K562 (cell line): ENCODE measurements around the gene POC1B. TPM values are rescaled to one million over a fixed set of nuclear protein-coding genes. Genes with fewer than 3 reads are reported as not detected.

ENCODE experiments used
- BRD9 ChIP-seq: fragments of 450-650 bp; IDR thresholded peaks from 2 replicates; pipeline ENCODE4 v1.6.1; 2018; ENCODE audit warnings: low read depth; ENCODE audit not compliant: partially characterized antibody
- CREB1 ChIP-seq, 2 experiments: sonication (generic) in 1 of 2; formaldehyde crosslinking in 1 of 2; IDR thresholded peaks; 2 replicates each; pipeline versions ENCODE4 v1.6.1 to v1.8.0; 2012 to 2022; ENCODE audit warnings: inconsistent platforms in 1 of 2, mild to moderate bottlenecking in 1 of 2, missing genetic modification reagents in 1 of 2, moderate library complexity in 1 of 2
- CREM ChIP-seq: IDR thresholded peaks from 2 replicates; pipeline ENCODE4 v1.6.1; 2014; ENCODE audit warnings: antibody characterized with exemption, low read depth
- FOS ChIP-seq: IDR thresholded peaks from 3 replicates; pipeline ENCODE4 v1.6.1; 2011; ENCODE audit not compliant: insufficient read length; ENCODE audit errors: extremely low read depth
- GABPB1 ChIP-seq: sonication (generic); formaldehyde crosslinking; IDR thresholded peaks from 2 replicates; pipeline ENCODE4 v1.8.0; 2022; ENCODE audit warnings: mild to moderate bottlenecking, missing genetic modification reagents
- HNRNPK ChIP-seq: fragments of 200-400 bp; formaldehyde crosslinking; IDR thresholded peaks from one replicate; pipeline ENCODE4 v1.6.1; 2018; ENCODE audit warnings: mild to moderate bottlenecking, low read depth, low read length; ENCODE audit not compliant: poor library complexity, severe bottlenecking
- MYBL2 ChIP-seq, 2 experiments: fragments of 450-650 bp in 1 of 2; sonication (generic) in 1 of 2; formaldehyde crosslinking in 1 of 2; IDR thresholded peaks; 2 replicates each; pipeline versions ENCODE4 v1.6.1 to v1.8.1; 2017 to 2022; ENCODE audit warnings: borderline replicate concordance in 1 of 2, inconsistent platforms in 1 of 2, low read depth in 1 of 2, mild to moderate bottlenecking in 1 of 2, missing genetic modification reagents in 1 of 2, moderate library complexity in 1 of 2
- NFE2L1 ChIP-seq: fragments of 450-650 bp; IDR thresholded peaks from 2 replicates; pipeline ENCODE4 v1.6.1; 2016; ENCODE audit warnings: missing genetic modification characterization, low read depth, mild to moderate bottlenecking, missing compliant biosample characterization, moderate library complexity, borderline replicate concordance
- NFIX ChIP-seq: fragments of 250-450 bp; sonication (Bioruptor Pico); IDR thresholded peaks from 2 replicates; pipeline ENCODE4 v1.4.0; 2020; ENCODE audit warnings: low read depth, mild to moderate bottlenecking, moderate library complexity
- RAD21 ChIP-seq, 2 experiments: fragments of 250-450 bp in 1 of 2; fragments of 450-650 bp in 1 of 2; sonication (Bioruptor Pico) in 1 of 2; formaldehyde crosslinking in 1 of 2; IDR thresholded peaks in 1 of 2; conservative IDR thresholded peaks in 1 of 2; 2 replicates each; pipeline versions ENCODE4 v1.4.0 to v1.8.0; 2020 to 2022; ENCODE audit warnings: mild to moderate bottlenecking in 2 of 2, moderate library complexity in 1 of 2
- RFX1 ChIP-seq: fragments of 450-650 bp; IDR thresholded peaks from 2 replicates; pipeline ENCODE4 v1.6.1; 2016; ENCODE audit warnings: mild to moderate bottlenecking, moderate library complexity
- SMARCE1 ChIP-seq: fragments of 450-650 bp; IDR thresholded peaks from 2 replicates; pipeline ENCODE4 v1.7.1; 2016; ENCODE audit warnings: mild to moderate bottlenecking
- SMC3 ChIP-seq: conservative IDR thresholded peaks from 2 replicates; pipeline ENCODE4 v1.6.1; 2011; ENCODE audit warnings: low read depth, low read length, improper control_type of control experiment; ENCODE audit not compliant: insufficient read depth
- STAG1 ChIP-seq: sonication (generic); formaldehyde crosslinking; IDR thresholded peaks from 2 replicates; pipeline ENCODE4 v1.5.0; 2020; ENCODE audit warnings: missing genetic modification reagents, borderline replicate concordance
- TAF7 ChIP-seq: fragments of 450-650 bp; IDR thresholded peaks from 2 replicates; pipeline ENCODE4 v1.6.1; 2016; ENCODE audit warnings: missing genetic modification characterization, missing compliant biosample characterization
- TCF7 ChIP-seq: sonication (generic); IDR thresholded peaks from 2 replicates; pipeline ENCODE4 v1.6.1; 2016; ENCODE audit warnings: antibody characterized with exemption, borderline replicate concordance
- TCFL5 ChIP-seq: fragments of 250-450 bp; sonication (Bioruptor Pico); conservative IDR thresholded peaks from 2 replicates; pipeline ENCODE4 v1.6.1; 2021; ENCODE audit warnings: mild to moderate bottlenecking, moderate library complexity, matching md5 sums
- U2AF1 ChIP-seq: fragments of 200-400 bp; formaldehyde crosslinking; optimal IDR thresholded peaks from 2 replicates; pipeline ENCODE3; 2017; ENCODE audit warnings: mild to moderate bottlenecking, low read depth, low read length, moderate library complexity
- ZEB2 ChIP-seq: fragments of 450-650 bp; IDR thresholded peaks from 2 replicates; pipeline ENCODE4 v1.6.1; 2016
- ZHX1 ChIP-seq: fragments of 150-350 bp; conservative IDR thresholded peaks from 2 replicates; pipeline ENCODE4 v1.6.1; 2014; ENCODE audit warnings: low read length
- ZNF175 ChIP-seq: fragments of 200-800 bp; sonication (Bioruptor generic); IDR thresholded peaks from 2 replicates; pipeline ENCODE4 v1.6.1; 2016; ENCODE audit warnings: low read depth, mild to moderate bottlenecking, missing genetic modification characterization, missing compliant biosample characterization
- ZNF316 ChIP-seq: fragments of 450-650 bp; IDR thresholded peaks from 2 replicates; pipeline ENCODE4 v1.6.1; 2016
- ZNF766 ChIP-seq: fragments of 200-800 bp; sonication (Bioruptor generic); conservative IDR thresholded peaks from 2 replicates; pipeline ENCODE4 v1.6.1; 2016; ENCODE audit warnings: missing genetic modification characterization, missing compliant biosample characterization
- polyA plus RNA-seq, 8 experiments: library from polyadenylated mRNA; depleted of rRNA in 4 of 8; stranded (reverse) in 5 of 8; unstranded in 3 of 8; fragments of >200 nt; fragmentation: Nextera tagmentation in 2 of 8; fragmentation: Illumina TruSeq in 1 of 8; extraction: Ambion mirVana in 2 of 8; extraction: Trizol in 1 of 8; gene quantifications; 2 replicates each; pipeline versions ENCODE4 v1.2.1 to v1.2.3, GENCODE V29; 2011 to 2014; ENCODE audit warnings: inconsistent platforms in 1 of 8, missing spikeins in 1 of 8
- total RNA-seq, 7 experiments: library from RNA; depleted of rRNA in 6 of 7; stranded (reverse); fragments of >200 nt in 6 of 7; fragmentation: Illumina TruSeq in 2 of 7; extraction: Trizol in 2 of 7; gene quantifications; 2 replicates each; pipeline versions ENCODE4 v1.2.1 to v1.2.3, GENCODE V29; 2011 to 2021; ENCODE audit warnings: low replicate concordance in 1 of 7
- TF ChIP-seq, protein P1 (sequence below): fragments of 450-650 bp; IDR thresholded peaks from 2 replicates; pipeline ENCODE4 v1.6.1; 2014; ENCODE audit warnings: low read depth, mild to moderate bottlenecking, moderate library complexity, borderline replicate concordance

Gene POC1B
- total and polyA plus RNA-seq, 9 of the 15 experiments (the other 6 are each of a cell fraction or from before 2014, with no cell fraction given): 4.5 to 16.1 (median 10.4) TPM

- TF ChIP-seq ZHX1 (no peak), TAF7 (tag) (no peak), U2AF1 (no peak), TCF7 (peak; percentile 97), BRD9 (peak; percentile 73), TCFL5 (CRISPR knock-in tag) (no peak), ZNF316 (no peak), SMARCE1 (no peak), RAD21 (CRISPR knock-in tag; conservative IDR thresholded peaks at IDR 0.05 in 1 of 2, IDR thresholded peaks at IDR 0.05 in 1 of 2) (peak; percentile 95), ZEB2 (no peak), ZNF175 (no peak), MYBL2 (IDR thresholded peaks at IDR 0.05; ENCODE audit: low read depth) (no peak), MYBL2 (CRISPR knock-in tag; IDR thresholded peaks at IDR 0.05; ENCODE audit: borderline replicate concordance) (no peak), RFX1 (no peak), NFIX (CRISPR knock-in tag) (no peak), CREM (peak; percentile 63), GABPB1 (CRISPR knock-in tag) (no peak), CREB1 (IDR thresholded peaks at IDR 0.05) (no peak), CREB1 (CRISPR knock-in tag; IDR thresholded peaks at IDR 0.05) (no peak), FOS (no peak), NFE2L1 (tag) (no peak), SMC3 (peak; percentile 84), HNRNPK (no peak), STAG1 (peak; percentile 43; the same call in 1 of the 2 replicates), ZNF766 (0 out of 2 replicates have a peak, but pooled peaks have one; percentile 5)
- TF ChIP-seq, protein P1, sequence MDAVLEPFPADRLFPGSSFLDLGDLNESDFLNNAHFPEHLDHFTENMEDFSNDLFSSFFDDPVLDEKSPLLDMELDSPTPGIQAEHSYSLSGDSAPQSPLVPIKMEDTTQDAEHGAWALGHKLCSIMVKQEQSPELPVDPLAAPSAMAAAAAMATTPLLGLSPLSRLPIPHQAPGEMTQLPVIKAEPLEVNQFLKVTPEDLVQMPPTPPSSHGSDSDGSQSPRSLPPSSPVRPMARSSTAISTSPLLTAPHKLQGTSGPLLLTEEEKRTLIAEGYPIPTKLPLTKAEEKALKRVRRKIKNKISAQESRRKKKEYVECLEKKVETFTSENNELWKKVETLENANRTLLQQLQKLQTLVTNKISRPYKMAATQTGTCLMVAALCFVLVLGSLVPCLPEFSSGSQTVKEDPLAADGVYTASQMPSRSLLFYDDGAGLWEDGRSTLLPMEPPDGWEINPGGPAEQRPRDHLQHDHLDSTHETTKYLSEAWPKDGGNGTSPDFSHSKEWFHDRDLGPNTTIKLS: 0 out of 2 replicates have a peak, but pooled peaks have one; percentile 13
Measured at GRCh38 chr12:89542912-89543592, 17.2 kb upstream of the POC1B start (continued).
